CD4-positive, alpha-beta T cell treated with Interleukin-6 for 4 hours (primary cell): ENCODE results near the gene TARP.
"Not testable (repeated sequence)": the region's sequence is repeated elsewhere in the genome, so short reads cannot be mapped to it uniquely, and the experiment has no call there.

ENCODE experiments used
- DNase-seq: peaks from one replicate; pipeline ENCODE4 v3.0.0-alpha.2; 2020; ENCODE audit warnings: mixed read lengths

Gene TARP

GRCh38 chr7:38296059-38296857, 22.8 kb upstream of the TARP start:
- no peak for DNase-seq

GRCh38 chr7:38294926-38295325, 21.5 kb upstream of the TARP start:
- DNase-seq: no peak

GRCh38 chr7:38292442-38292841, 19.0 kb upstream of the TARP start:
- no peak for DNase-seq

DNA sequence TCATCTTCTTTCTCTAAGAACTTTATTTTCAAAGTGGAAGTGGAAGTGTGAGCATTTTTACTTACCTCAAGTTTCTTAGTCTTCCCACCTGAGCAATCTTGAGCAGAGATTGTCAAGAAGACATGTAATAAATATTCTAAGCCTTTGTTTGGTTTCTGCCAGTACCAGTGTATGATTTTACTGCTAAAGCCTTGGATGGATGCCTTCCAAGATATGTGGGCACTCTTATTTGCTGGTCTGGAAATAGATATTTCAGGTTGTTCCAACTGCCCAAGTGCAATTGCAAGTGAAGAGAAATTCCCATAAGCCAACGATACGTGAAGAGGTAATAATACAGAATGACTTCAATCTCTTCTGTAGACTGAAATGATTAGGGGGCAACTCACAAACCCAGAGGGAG, 18.2 kb upstream of the TARP start:
- DNase-seq: no peak

DNA sequence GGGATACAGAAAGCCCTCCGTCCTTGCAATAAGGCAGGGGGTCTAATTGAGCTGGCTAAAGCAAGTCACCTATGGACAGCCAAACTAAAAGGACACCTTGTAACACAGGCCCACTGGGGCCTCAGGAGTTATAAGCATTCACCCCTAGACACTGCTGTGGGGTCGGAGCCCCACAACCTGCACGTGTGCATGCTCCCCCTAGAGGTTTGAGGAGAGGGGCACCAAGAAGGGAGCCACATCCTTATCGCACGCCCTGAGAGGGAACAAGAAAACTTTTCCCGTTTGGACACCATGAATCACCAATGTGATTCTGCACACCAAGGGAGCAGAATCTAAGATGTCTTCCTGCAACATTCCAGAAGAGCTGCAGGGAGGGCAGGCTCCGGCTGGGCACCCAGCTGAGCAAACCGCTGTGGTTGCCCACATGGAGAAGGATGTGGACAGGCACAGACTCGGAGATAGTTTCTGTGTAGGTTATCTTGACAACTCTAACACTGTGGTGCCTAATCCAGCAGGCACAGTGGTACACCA, 17.7 kb upstream of the TARP start:
- no peak for DNase-seq

DNA sequence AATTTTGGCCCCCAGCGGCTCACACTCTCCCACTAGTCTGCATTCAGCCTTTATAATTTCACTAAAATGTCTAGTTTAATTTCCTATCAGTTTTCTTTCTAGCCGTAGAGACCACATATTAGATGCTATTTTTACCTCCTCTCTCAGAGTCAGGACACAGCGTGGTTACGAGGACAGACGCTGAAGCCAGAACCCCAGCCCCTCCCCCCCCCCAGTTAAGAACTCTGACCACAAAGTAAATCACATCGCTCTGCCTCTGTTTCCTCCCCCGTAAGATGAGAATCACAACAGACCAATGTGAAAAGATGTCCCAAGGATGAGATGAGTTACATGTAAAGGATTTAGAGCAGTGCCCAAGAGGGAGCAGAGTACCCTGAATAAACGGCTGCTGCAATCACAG, 11.1 kb upstream of the TARP start:
- DNase-seq: no peak

- no peak for DNase-seq
Observed at GRCh38 chr7:38283809-38284208, 10.4 kb upstream of the TARP start.

GRCh38 chr7:38283107-38283506, 9.7 kb upstream of the TARP start:
- DNase-seq: no peak

- DNase-seq: no peak
Observed at GRCh38 chr7:38282081-38282480, 8.6 kb upstream of the TARP start.

DNA sequence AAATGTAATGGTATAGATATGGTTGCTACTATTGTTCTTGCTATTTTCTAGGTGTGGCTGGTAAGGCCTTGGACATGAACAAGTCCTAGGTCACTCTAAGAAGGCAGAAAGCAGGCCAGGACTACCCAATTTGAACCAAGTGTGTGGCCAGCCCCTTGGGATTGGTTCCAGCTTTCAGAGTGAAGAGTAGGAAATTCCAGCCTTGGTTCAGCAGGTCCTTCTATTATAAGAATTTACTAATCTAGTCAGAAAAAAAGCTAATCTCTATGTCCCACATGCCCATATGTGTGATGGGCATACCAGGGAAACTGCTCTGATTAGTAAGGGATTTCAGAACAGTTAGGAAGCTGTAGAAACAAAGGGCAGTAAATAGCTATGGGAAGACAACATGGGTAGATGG, 7.8 kb upstream of the TARP start:
- no peak for DNase-seq

GRCh38 chr7:38280707-38281106, 7.3 kb upstream of the TARP start:
- DNase-seq: no peak

- no peak for DNase-seq
Observed at GRCh38 chr7:38280000-38280399, 6.6 kb upstream of the TARP start.

GRCh38 chr7:38276096-38276877, 2.9 kb upstream of the TARP start:
- DNase-seq: no peak

DNA sequence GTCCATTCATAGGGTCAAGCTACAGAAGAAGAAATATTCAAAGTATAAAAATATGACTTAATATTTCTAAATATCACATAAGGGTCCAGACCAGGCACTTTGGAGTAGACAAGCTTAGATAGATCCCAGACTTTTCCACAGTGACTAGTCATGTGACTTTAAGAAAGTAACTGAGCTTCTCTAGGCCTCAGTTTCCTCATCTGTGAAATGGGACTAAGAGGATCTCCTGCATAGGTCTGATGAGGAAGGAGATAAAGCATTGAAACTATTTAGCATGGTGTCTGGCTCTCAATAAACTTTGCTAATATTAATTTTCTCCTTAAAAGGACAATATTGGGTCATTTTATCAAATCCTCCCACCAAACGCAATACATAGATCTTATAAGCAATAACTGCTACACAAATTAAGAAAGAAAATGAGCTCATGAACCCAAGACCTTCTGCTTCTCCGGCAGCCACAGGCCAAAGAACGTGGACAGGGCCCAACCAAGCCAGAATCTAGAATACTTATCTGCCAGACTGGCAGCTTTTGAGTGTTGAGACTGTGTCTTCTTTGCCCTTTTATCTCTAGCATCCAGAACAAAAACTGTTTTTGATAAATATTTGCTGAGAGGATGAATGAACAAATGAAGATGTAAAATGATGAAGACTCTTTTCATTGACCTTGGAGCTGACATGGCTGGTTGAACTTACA, 1.6 kb upstream of the TARP start:
- DNase-seq: no peak

GRCh38 chr7:38274486-38274885, 1.1 kb upstream of the TARP start:
- no peak for DNase-seq

DNA sequence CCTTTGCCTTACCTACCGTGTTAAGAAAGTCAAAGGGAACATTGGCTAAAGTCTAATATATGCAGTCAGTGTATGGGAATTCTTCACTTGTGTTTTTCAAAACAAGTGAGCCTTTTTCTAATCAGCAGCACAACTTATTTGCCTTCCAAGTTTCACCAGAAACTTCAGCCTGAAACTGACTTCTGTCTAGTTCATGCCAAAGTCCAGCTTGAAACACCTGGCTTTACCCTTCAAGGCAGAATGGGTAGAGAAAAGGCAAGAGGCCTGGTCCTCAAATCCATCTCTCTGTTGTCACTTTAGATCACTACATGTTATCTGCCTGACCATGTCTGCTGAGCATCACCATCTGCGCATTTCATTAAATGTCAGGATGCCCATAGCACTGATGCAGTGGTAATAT, 3.0 kb downstream of the TARP start:
- not testable (repeated sequence) for DNase-seq

GRCh38 chr7:38269704-38270346, 3.6 kb downstream of the TARP start:
- not testable (repeated sequence) for DNase-seq

- DNase-seq: not testable (repeated sequence)
Observed at GRCh38 chr7:38265958-38266357, 7.5 kb downstream of the TARP start.

DNA sequence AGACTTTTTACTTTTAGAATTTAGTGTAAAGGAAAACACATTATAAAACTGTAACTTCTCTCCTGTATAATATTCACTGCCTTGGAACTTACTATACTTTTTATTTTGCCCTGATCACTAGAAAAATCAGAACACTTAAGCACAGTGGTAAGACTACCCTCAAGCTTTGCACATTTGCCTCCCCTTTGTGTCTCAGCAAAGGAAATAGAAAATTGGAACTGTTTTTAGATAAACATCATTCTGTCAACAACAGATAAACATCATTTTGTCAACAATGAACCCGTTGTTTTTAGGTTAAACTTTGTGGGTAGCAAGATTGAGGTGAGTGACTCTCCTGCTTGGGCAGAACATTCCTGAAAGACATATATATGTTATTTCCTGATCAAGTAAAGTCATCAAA, 8.8 kb downstream of the TARP start:
- not testable (repeated sequence) for DNase-seq

DNA sequence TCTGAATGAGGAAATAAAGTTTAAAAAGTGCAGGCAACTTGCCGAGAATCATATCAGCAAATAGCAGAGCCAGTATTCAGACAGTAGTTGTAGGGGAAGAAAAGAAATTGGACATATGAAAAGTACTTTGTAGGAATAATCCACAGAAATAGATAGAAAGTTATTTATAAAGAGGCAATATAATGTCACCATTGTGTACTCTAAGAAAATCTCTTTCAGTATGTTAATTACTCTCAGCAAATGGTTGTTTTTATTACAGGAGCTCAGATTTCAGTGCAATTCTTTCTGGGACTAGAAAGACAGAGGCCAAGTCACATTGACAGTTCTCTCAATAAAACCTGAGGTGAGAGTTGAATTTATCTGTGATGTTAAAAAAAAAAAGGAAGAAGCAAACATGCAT, 10.2 kb downstream of the TARP start:
- DNase-seq: not testable (repeated sequence)

- DNase-seq: no peak
Observed at GRCh38 chr7:38262545-38262944, 10.9 kb downstream of the TARP start.

- DNase-seq: not testable (repeated sequence)
Observed at GRCh38 chr7:38262026-38262425, 11.4 kb downstream of the TARP start.

- not testable (repeated sequence) for DNase-seq
Observed at GRCh38 chr7:38261601-38262000, 11.8 kb downstream of the TARP start.
